ENCODE results near the gene BICDL2. TPM values are rescaled to one million over a fixed set of nuclear protein-coding genes. Genes with fewer than 3 reads are reported as not detected.
"Not testable (repeated sequence)": the region's sequence is repeated elsewhere in the genome, so short reads cannot be mapped to it uniquely, and the experiment has no call there.

The BICDL2 gene
- total and polyA plus RNA-seq, 3 donors from 2014 or later: 0.29 to 1.3 (median 0.37) TPM

- Histone ChIP-seq H3K4me1 (peaks cover 14% of the 10 kb centered on the region), H3K27me3 (no peaks in the 10 kb centered on the region), H3K4me3 (peak overlapping the region; percentile 69 to 72), H3K36me3 (ENCODE audit: low read depth, missing control alignments) (no peaks in the 10 kb centered on the region), H3K9me3 (no peaks in the 10 kb centered on the region), H3K27ac (peak overlapping the region; percentile 26 to 54)
- peak; percentile 67 for DNase-seq
- WGBS, 2 donors: 9 to 60% methylated on average over 1 to 70 of the region's 77 CpGs
- intact Hi-C loops (cut with DNase I; ENCODE audit: low total_unique reads): loop anchor here (5.0 kb wide), 1 partner anchor 69 kb away; no protein-coding TSS in a partner anchor
- TF ChIP-seq POLR2A (IDR thresholded peaks at IDR 0.05) (no peak), CTCF (IDR thresholded peaks at IDR 0.05) (no peak)
Measured at GRCh38 chr16:3058139-3059030, 21.6 kb upstream of the BICDL2 start.

GRCh38 chr16:3057181-3058138 is 20.7 kb upstream of the BICDL2 start:
- 74 to 93% methylated on average over 15 to 22 of the region's 22 CpGs for WGBS, 2 donors
- no peak for DNase-seq
- Histone ChIP-seq H3K27me3 (no peaks in the 10 kb centered on the region), H3K4me3 (no peak overlapping the region), H3K27ac (no peak overlapping the region), H3K4me1 (peaks cover 14% of the 10 kb centered on the region), H3K36me3 (ENCODE audit: low read depth, missing control alignments) (no peaks in the 10 kb centered on the region), H3K9me3 (no peaks in the 10 kb centered on the region)
- intact Hi-C loops (cut with DNase I; ENCODE audit: low total_unique reads): loop anchor here (5.0 kb wide), 1 partner anchor 70 kb away; no protein-coding TSS in a partner anchor
- TF ChIP-seq CTCF (IDR thresholded peaks at IDR 0.05): no peak
- TF ChIP-seq POLR2A (IDR thresholded peaks at IDR 0.05): no peak

GRCh38 chr16:3056336-3057180 is 19.8 kb upstream of the BICDL2 start:
- WGBS, 2 donors: 84 to 88% methylated on average over 8 to 19 of the region's 19 CpGs
- H3K9me3 ChIP-seq: no peaks in the 10 kb centered on the region
- peaks cover 14% of the 10 kb centered on the region for H3K4me1 ChIP-seq
- intact Hi-C loops (cut with DNase I; ENCODE audit: low total_unique reads): loop anchor here (5.0 kb wide), 1 partner anchor 71 kb away; no protein-coding TSS in a partner anchor
- DNase-seq: no peak
- TF ChIP-seq POLR2A (IDR thresholded peaks at IDR 0.05): no peak
- no peak for TF ChIP-seq CTCF (IDR thresholded peaks at IDR 0.05)
- H3K36me3 ChIP-seq (ENCODE audit: low read depth, missing control alignments): no peaks in the 10 kb centered on the region
- H3K27me3 ChIP-seq: no peaks in the 10 kb centered on the region
- H3K4me3 ChIP-seq: no peak overlapping the region
- H3K27ac ChIP-seq: no peak overlapping the region

- intact Hi-C loops (cut with DNase I; ENCODE audit: low total_unique reads): loop anchor here (5.0 kb wide), 1 partner anchor 72 kb away; no protein-coding TSS in a partner anchor
- WGBS, 2 donors: 51 to 66% methylated on average over 4 to 9 of the region's 9 CpGs
Measured at GRCh38 chr16:3055734-3056115, 19.0 kb upstream of the BICDL2 start.

More at GRCh38 chr16:3055734-3056115, 19.0 kb upstream of the BICDL2 start:
- not testable (repeated sequence) for H3K27ac ChIP-seq; H3K4me3 ChIP-seq; H3K36me3 ChIP-seq (ENCODE audit: low read depth, missing control alignments); H3K9me3 ChIP-seq; H3K27me3 ChIP-seq; DNase-seq
- peaks cover 14% of the 10 kb centered on the region for H3K4me1 ChIP-seq

Measured in testis (tissue), 3 donors.